HCT116 (cell line): ENCODE measurements around the gene MCL1. TPM values are rescaled to one million over a fixed set of nuclear protein-coding genes. Genes with fewer than 3 reads are reported as not detected.

ENCODE experiments used
- ATAC-seq: fragments of 200-7000 bp; cut with Tn5 transposase; 2 replicates; pipeline ENCODE4 v1.9.1; 2020; ENCODE audit warnings: mild to moderate bottlenecking, moderate library complexity
- BruUV-seq: library from RNA; stranded (reverse); fragments of 400-500 nt; replicated peaks from 2 replicates; lab custom pipeline; 2021; lab: Mats Ljungman, UMichigan
- CTCF ChIA-PET: fragments of 300-600 bp; sonication (Branson Sonifier 250); formaldehyde crosslinking; loops from one replicate; lab custom pipeline; 2021; ENCODE audit warnings: antibody characterized with exemption; lab: Charles Lee
- POLR2A ChIA-PET: fragments of 300-600, 350-600 bp; sonication (Branson Sonifier 250); formaldehyde crosslinking; loops from one replicate; lab custom pipeline; 2021; ENCODE audit warnings: antibody characterized with exemption; lab: Charles Lee
- RAD21 ChIA-PET, 2 experiments: fragments of 300-600 bp; sonication (Branson Sonifier 250); formaldehyde crosslinking; loops; one replicate each; lab custom pipeline; 2023; ENCODE audit warnings: low total read pairs in 2 of 2; ENCODE audit not compliant: uncharacterized antibody in 2 of 2, unreplicated experiment in 2 of 2, low non-redundant PET in 1 of 2; lab: Charles Lee
- DNase-seq: peaks from one replicate; pipeline ENCODE4 v3.0.0-alpha.2; 2010; ENCODE audit warnings: low read depth, low spot score
- H2AFZ ChIP-seq: fragments of 200-600 bp; shearing (Covaris generic), sonication (generic); 2 replicates; pipeline ENCODE4 v1.6.1; 2017; ENCODE audit warnings: low read depth, mixed run types, mixed read lengths, antibody characterized with exemption, low read length; ENCODE audit not compliant: poor library complexity, severe bottlenecking
- H3K27ac ChIP-seq: 2 replicates; pipeline ENCODE4 v1.5.1; 2012; ENCODE audit warnings: low read depth, low read length
- H3K27me3 ChIP-seq: fragments of 200-600 bp; sonication (generic); 2 replicates; pipeline ENCODE4 v1.6.1; 2016; ENCODE audit warnings: mixed run types, low read length, mixed read lengths; ENCODE audit not compliant: insufficient read depth
- H3K36me3 ChIP-seq, 2 experiments: fragments of 200-500 bp in 1 of 2; fragments of 200-600 bp in 1 of 2; sonication (Bioruptor generic) in 1 of 2; sonication (generic) in 1 of 2; 2 replicates each; pipeline versions ENCODE4 v1.5.1 to v1.6.1; 2014 to 2016; ENCODE audit warnings: low read length in 2 of 2, inconsistent platforms in 1 of 2, mixed read lengths in 1 of 2, mixed run types in 1 of 2; ENCODE audit not compliant: insufficient read depth in 2 of 2, control insufficient read depth in 1 of 2
- H3K4me1 ChIP-seq, 2 experiments: fragments of 200-600 bp in 1 of 2; sonication (generic) in 1 of 2; 2 replicates each; pipeline versions ENCODE4 v1.5.1 to v1.6.1; 2012 to 2017; ENCODE audit warnings: low read length in 2 of 2, inconsistent platforms in 1 of 2, mild to moderate bottlenecking in 1 of 2, mixed read lengths in 1 of 2, mixed run types in 1 of 2, moderate library complexity in 1 of 2; ENCODE audit not compliant: insufficient read depth in 2 of 2, control insufficient read depth in 1 of 2
- H3K4me2 ChIP-seq: fragments of 200-600 bp; sonication (generic); 2 replicates; pipeline ENCODE4 v1.6.1; 2017; ENCODE audit warnings: mixed run types, low read length, mixed read lengths
- H3K4me3 ChIP-seq, 2 experiments: fragments of 200-600 bp in 1 of 2; sonication (generic) in 1 of 2; replicated peaks in 1 of 2; 2 replicates each; pipeline ENCODE4 v1.5.1; 2011 to 2016; ENCODE audit warnings: low read length in 2 of 2, control low read depth in 1 of 2, low read depth in 1 of 2, mild to moderate bottlenecking in 1 of 2, mixed read lengths in 1 of 2, mixed run types in 1 of 2
- H3K79me2 ChIP-seq: fragments of 200-600 bp; sonication (generic); 2 replicates; pipeline ENCODE4 v1.6.1; 2017; ENCODE audit warnings: mild to moderate bottlenecking, mixed run types, low read length, moderate library complexity, mixed read lengths; ENCODE audit not compliant: insufficient read depth
- H3K9ac ChIP-seq: fragments of 200-600 bp; sonication (generic); 2 replicates; pipeline ENCODE4 v1.6.1; 2016; ENCODE audit warnings: low read length, mixed read lengths
- H3K9me2 ChIP-seq: fragments of 200-600 bp; sonication (generic), shearing (Covaris generic); 2 replicates; pipeline ENCODE4 v1.6.1; 2017; ENCODE audit warnings: mixed run types, mild to moderate bottlenecking, moderate library complexity; ENCODE audit not compliant: insufficient read depth
- H3K9me3 ChIP-seq, 2 experiments: fragments of 200-500 bp in 1 of 2; fragments of 200-600 bp in 1 of 2; sonication (Bioruptor generic) in 1 of 2; sonication (generic) in 1 of 2; 2 replicates each; pipeline ENCODE4 v1.6.1; 2014 to 2017; ENCODE audit warnings: low read length in 2 of 2, mixed read lengths in 2 of 2, inconsistent platforms in 1 of 2, low read depth in 1 of 2, mild to moderate bottlenecking in 1 of 2, mixed run types in 1 of 2, moderate library complexity in 1 of 2; ENCODE audit not compliant: control insufficient read depth in 1 of 2, insufficient read depth in 1 of 2
- H4K20me1 ChIP-seq: fragments of 200-600 bp; sonication (generic), shearing (Covaris generic); 2 replicates; pipeline ENCODE4 v1.6.1; 2017; ENCODE audit warnings: mixed run types, mild to moderate bottlenecking, moderate library complexity; ENCODE audit not compliant: insufficient read depth
- ATF3 ChIP-seq: IDR thresholded peaks from 2 replicates; pipeline ENCODE4 v1.6.1; 2012
- EGR1 ChIP-seq: IDR thresholded peaks from 2 replicates; pipeline ENCODE4 v1.6.1; 2012; ENCODE audit warnings: low read depth
- EZH2 ChIP-seq: fragments of 200-600 bp; sonication (generic); IDR thresholded peaks from 2 replicates; pipeline ENCODE4 v1.6.1; 2017; ENCODE audit warnings: antibody characterized with exemption, mixed run types
- FOSL1 ChIP-seq: IDR thresholded peaks from 2 replicates; pipeline ENCODE4 v1.6.1; 2012; ENCODE audit warnings: low read depth
- MAX ChIP-seq: IDR thresholded peaks from 2 replicates; pipeline ENCODE4 v1.6.1; 2012
- POLR2AphosphoS5 ChIP-seq: IDR thresholded peaks from 2 replicates; pipeline ENCODE4 v1.6.1; 2011; ENCODE audit warnings: mild to moderate bottlenecking, low read depth, low read length, moderate library complexity
- REST ChIP-seq: IDR thresholded peaks from 2 replicates; pipeline ENCODE4 v1.6.1; 2012; ENCODE audit warnings: low read depth
- SRF ChIP-seq: IDR thresholded peaks from 2 replicates; pipeline ENCODE4 v1.6.1; 2012; ENCODE audit warnings: low read depth
- TCF7L2 ChIP-seq: IDR thresholded peaks from 2 replicates; pipeline ENCODE4 v1.7.0; 2011; ENCODE audit warnings: borderline replicate concordance, inconsistent platforms; ENCODE audit not compliant: insufficient read depth, insufficient read length; ENCODE audit errors: extremely low read depth
- YY1 ChIP-seq: IDR thresholded peaks from 2 replicates; pipeline ENCODE4 v1.6.1; 2011; ENCODE audit warnings: low read length, low read depth, moderate library complexity, mild to moderate bottlenecking; ENCODE audit not compliant: insufficient replicate concordance; ENCODE audit errors: extremely low read depth
- ZNF274 ChIP-seq: fragments of 200-500 bp; sonication (Bioruptor generic); IDR thresholded peaks from 2 replicates; pipeline ENCODE4 v1.6.1; 2014; ENCODE audit warnings: mild to moderate bottlenecking, low read depth, low read length, inconsistent platforms
- intact Hi-C: fragments of 100-400 bp; cut with micrococcal nuclease; formaldehyde crosslinking; loops from 2 replicates; pipeline ENCODE4 v1.10.0; 2022
- total RNA-seq: library from RNA; stranded (reverse); gene quantifications from one replicate; pipeline ENCODE4 v1.2.1, GENCODE V29; 2021; ENCODE audit not compliant: unreplicated experiment

The MCL1 gene
- total RNA-seq, 1 experiment from 2014 or later = 146 TPM

- BruUV-seq = no TSS peak
- ATAC-seq (no peak), DNase-seq (no peak)
- POLR2A ChIA-PET = interaction anchor here (0.6 kb wide), 1 partner anchor 32 kb away, joined by 3 read pairs; no protein-coding TSS in a partner anchor
- RAD21 ChIA-PET = no interaction called here
- TF ChIP-seq POLR2AphosphoS5 (no peak), YY1 (no peak), REST (no peak), ZNF274 (no peak), ATF3 (no peak), MAX (no peak), EGR1 (no peak), SRF (no peak), EZH2 (no peak), TCF7L2 (no peak), FOSL1 (no peak)
- TF ChIP-seq, all 23 proteins: peak for 0
- H3K9ac ChIP-seq = no peak overlapping the region
- H3K9me2 ChIP-seq = no peaks in the 10 kb centered on the region
- no peak overlapping the region for H3K4me3 ChIP-seq
- no peak overlapping the region for H3K27ac ChIP-seq
- no peak overlapping the region for H2AFZ ChIP-seq
- intact Hi-C loops = loop anchor here (5.0 kb wide), 1 partner anchor 273 kb away; the partner anchor contains the start of gene CA14
- H4K20me1 ChIP-seq = no peaks in the 10 kb centered on the region
- no peak overlapping the region for H3K4me2 ChIP-seq
- CTCF ChIA-PET = interaction anchor here (1.7 to 2.1 kb wide), 2 partner anchors 21 to 42 kb away, joined by 3 to 6 read pairs; no protein-coding TSS in a partner anchor
- no peaks in the 10 kb centered on the region for H3K36me3 ChIP-seq
- H3K9me3 ChIP-seq = no peaks in the 10 kb centered on the region
- H3K79me2 ChIP-seq = no peaks in the 10 kb centered on the region
- H3K27me3 ChIP-seq = no peaks in the 10 kb centered on the region
- H3K4me1 ChIP-seq = peaks cover 0 to 12% of the 10 kb centered on the region in 2 experiments; a peak in 2 of 4 replicates
Observed at GRCh38 chr1:150530491-150531159, 48.8 kb downstream of the MCL1 start.
